ENCODE data around the gene OLFML2B.

DNA sequence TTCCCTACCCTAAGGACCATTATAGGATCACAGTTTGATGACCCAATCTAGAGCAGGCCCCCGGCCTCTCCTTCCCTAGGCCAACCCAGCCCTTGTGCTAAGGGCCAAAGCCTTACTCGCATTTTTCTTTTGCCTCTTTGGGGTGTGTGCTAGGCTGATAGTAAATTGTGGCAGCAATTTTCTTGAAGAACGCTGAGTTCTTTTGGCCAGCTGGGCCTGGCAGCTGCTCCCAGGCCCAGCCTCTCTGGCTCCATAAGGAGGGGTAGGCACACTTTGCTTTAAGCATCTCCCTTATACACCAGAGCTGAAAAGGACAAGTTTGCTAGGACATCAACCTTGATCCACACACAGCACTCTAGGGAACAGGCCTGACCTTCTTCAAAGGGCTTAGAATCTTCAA, 4.2 kb downstream of the OLFML2B start:
- TF ChIP-seq, protein P1, sequence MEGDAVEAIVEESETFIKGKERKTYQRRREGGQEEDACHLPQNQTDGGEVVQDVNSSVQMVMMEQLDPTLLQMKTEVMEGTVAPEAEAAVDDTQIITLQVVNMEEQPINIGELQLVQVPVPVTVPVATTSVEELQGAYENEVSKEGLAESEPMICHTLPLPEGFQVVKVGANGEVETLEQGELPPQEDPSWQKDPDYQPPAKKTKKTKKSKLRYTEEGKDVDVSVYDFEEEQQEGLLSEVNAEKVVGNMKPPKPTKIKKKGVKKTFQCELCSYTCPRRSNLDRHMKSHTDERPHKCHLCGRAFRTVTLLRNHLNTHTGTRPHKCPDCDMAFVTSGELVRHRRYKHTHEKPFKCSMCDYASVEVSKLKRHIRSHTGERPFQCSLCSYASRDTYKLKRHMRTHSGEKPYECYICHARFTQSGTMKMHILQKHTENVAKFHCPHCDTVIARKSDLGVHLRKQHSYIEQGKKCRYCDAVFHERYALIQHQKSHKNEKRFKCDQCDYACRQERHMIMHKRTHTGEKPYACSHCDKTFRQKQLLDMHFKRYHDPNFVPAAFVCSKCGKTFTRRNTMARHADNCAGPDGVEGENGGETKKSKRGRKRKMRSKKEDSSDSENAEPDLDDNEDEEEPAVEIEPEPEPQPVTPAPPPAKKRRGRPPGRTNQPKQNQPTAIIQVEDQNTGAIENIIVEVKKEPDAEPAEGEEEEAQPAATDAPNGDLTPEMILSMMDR (IDR thresholded peaks at IDR 0.05; ENCODE audit: poor library complexity) = no peak
- TF ChIP-seq EZH2 (IDR thresholded peaks at IDR 0.05; ENCODE audit: borderline replicate concordance) = no peak

All from hepatocyte (in vitro differentiated cells).